Esophagus (tissue), 2 donors: Measurements from ENCODE around the gene MAML2. TPM values are rescaled to one million over a fixed set of nuclear protein-coding genes. Genes with fewer than 3 reads are reported as not detected.

ENCODE experiments used
- H3K27ac ChIP-seq, 2 donors: one replicate each; pipeline ENCODE4 v1.5.1; 2013; ENCODE audit warnings: low read depth in 2 of 2, mild to moderate bottlenecking in 2 of 2, inconsistent platforms in 1 of 2, low read length in 1 of 2, moderate library complexity in 1 of 2
- H3K27me3 ChIP-seq, 2 donors: one replicate each; pipeline ENCODE4 v1.6.1; 2013; ENCODE audit warnings: low read length in 2 of 2, control low read depth in 1 of 2, mild to moderate bottlenecking in 1 of 2; ENCODE audit not compliant: insufficient read depth in 2 of 2, control insufficient read depth in 1 of 2
- H3K36me3 ChIP-seq, 2 donors: one replicate each; pipeline ENCODE4 v1.6.1; 2013; ENCODE audit warnings: low read length in 1 of 2; ENCODE audit not compliant: control insufficient read depth in 2 of 2, insufficient read depth in 2 of 2
- H3K4me1 ChIP-seq, 2 donors: one replicate each; pipeline ENCODE4 v1.6.1; 2013; ENCODE audit warnings: low read length in 1 of 2; ENCODE audit not compliant: control insufficient read depth in 2 of 2, insufficient read depth in 2 of 2
- H3K4me3 ChIP-seq, 2 donors: one replicate each; pipeline ENCODE4 v1.5.1; 2013; ENCODE audit warnings: low read length in 2 of 2, mild to moderate bottlenecking in 2 of 2, low read depth in 1 of 2, moderate library complexity in 1 of 2
- H3K9me3 ChIP-seq, 2 donors: one replicate each; pipeline ENCODE4 v1.6.1; 2013; ENCODE audit warnings: mild to moderate bottlenecking in 2 of 2, low read depth in 1 of 2, low read length in 1 of 2, moderate library complexity in 1 of 2; ENCODE audit not compliant: control insufficient read depth in 2 of 2, insufficient read depth in 1 of 2
- WGBS, 2 donors: extraction: QIAGEN DNeasy Blood & Tissue Kit; methylation state at CpG; one replicate each; pipeline ENCODE4 v1.1.7; 2013; 5-methylcytosine and 5-hydroxymethylcytosine counted together
- polyA plus RNA-seq, 2 donors: library from polyadenylated mRNA; stranded (reverse); fragments of 200-250 nt; gene quantifications; one replicate each; pipeline ENCODE4 v1.2.3, GENCODE V29; 2013
- donor health status: healthy with polysubstance abuse.
- donor health status: Bipolar disorder and iron deficiency.

Gene MAML2
- polyA plus RNA-seq, 2 donors = 1.9 to 2.0 TPM

DNA sequence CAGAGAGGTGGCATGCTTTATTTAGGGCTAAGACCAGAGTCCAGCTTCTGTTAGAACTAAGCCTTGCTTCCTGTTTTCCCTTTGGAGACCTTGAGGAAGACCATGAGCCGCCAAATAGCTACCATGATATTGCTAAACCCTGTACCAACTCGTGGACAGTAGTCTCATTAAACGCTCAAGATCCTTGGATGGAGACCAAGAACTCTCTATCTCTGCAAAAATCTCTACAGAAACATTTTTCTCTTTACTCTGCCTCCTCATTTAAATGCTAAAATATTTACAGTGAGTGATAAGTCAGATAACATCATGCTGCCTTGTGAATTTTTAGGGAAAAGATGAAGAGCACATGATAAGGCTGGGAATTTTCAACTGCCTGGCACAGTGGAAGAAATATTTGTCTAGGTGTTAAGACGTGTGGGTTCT, 197.8 kb downstream of the MAML2 start:
- peaks cover 0 to under 1% of the 10 kb centered on the region in 2 donors for H3K4me1 ChIP-seq
- H3K9me3 ChIP-seq = no peaks in the 10 kb centered on the region
- 58 to 62% methylated on average over 4 of the region's 4 CpGs for WGBS, 2 donors
- H3K36me3 ChIP-seq = no peaks in the 10 kb centered on the region
- H3K4me3 ChIP-seq = no peak overlapping the region
- no peaks in the 10 kb centered on the region for H3K27me3 ChIP-seq
- H3K27ac ChIP-seq = no peak overlapping the region

DNA sequence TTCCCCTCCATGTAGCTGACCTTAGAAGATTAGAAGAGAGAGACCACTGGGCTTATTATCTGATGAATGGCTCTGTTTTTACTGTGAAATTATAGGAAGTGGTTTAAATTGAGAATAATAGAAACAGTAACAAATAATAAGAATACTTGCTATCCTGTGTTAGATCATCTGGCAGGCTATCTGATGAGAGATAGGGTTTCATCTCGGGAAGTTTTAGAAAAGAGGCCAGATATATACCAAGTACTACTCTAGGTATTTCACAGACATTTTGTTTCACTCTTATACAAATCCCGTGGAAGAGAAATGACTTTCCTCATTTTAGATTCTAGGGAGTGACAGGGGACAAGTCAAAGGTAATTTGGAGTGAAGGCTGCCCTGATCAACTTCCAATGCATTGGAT, 198.4 kb downstream of the MAML2 start:
- Histone ChIP-seq H3K36me3 (no peaks in the 10 kb centered on the region), H3K9me3 (no peaks in the 10 kb centered on the region), H3K4me3 (no peak overlapping the region), H3K4me1 (no peaks in the 10 kb centered on the region), H3K27ac (no peak overlapping the region), H3K27me3 (no peaks in the 10 kb centered on the region)
- WGBS, 2 donors = 79 to 89% methylated on average over 2 of the region's 2 CpGs

DNA sequence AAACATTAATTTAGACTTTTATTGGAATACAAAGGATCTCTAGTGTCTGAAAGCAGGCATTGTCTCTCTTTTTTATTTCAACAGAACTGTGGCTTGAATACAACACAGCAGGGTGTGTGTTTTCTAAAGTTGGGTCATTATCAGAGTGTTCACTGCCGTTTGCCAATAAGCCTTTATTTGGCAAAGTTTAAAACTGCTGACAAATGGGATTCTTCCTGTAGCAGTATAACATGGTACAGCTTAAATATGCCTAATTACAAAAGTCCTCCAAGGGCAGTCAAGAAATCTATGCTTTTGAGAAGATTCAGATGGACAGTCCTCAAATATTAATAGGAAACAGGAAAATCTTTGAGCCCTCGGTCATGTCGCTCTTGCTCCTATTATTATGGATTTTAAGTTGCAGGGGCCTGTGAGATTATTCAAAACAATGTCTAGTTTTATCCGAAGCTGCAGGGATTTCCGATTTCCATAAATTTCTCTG, 199.9 kb downstream of the MAML2 start:
- Histone ChIP-seq H3K27ac (no peak overlapping the region), H3K9me3 (no peaks in the 10 kb centered on the region), H3K27me3 (no peaks in the 10 kb centered on the region), H3K4me1 (no peaks in the 10 kb centered on the region), H3K4me3 (no peak overlapping the region), H3K36me3 (no peaks in the 10 kb centered on the region)
- 55 to 66% methylated on average over 5 of the region's 5 CpGs for WGBS, 2 donors

DNA sequence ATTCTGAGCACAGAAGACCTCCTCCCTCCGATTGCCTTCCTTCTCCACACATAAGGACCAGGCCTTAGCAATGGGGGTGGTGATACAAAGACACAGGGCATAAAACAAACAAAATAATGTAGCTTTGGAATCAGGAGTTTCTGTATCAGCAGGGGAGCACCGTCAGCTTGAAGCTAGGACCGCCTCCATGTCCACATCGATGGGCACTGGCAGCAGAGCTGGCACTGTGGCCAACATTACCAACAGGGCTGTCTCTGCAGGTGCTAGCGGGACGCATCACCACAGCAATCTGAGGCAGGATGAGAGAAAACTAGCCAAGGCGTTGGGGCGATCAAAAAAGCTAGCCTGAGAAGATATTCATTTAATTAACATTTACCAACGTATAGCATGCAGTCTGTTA, 201.4 kb downstream of the MAML2 start:
- Histone ChIP-seq H3K4me3 (no peak overlapping the region), H3K27me3 (no peaks in the 10 kb centered on the region), H3K27ac (no peak overlapping the region), H3K4me1 (no peaks in the 10 kb centered on the region), H3K36me3 (no peaks in the 10 kb centered on the region), H3K9me3 (no peaks in the 10 kb centered on the region)
- WGBS, 2 donors = 97% methylated on average over 9 of the region's 9 CpGs

DNA sequence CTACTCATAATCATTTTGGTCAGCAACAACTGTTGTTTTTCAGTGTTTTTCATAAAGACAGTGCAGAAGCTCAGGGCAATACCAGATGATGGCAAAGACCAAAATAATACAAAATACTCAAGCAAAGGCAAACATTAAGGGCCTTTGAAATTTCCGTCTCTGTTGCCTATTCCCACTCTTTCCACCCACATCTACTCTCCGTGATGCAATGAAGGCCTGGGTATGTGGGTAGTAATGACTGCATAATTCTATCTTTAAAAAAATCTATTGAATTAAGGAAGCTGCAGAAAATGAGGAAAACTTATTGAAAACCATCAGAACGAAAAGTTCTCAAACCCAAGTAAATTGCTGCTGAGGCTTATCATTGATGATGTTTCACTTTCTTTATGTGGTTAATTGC, 203.3 kb downstream of the MAML2 start:
- H3K27ac ChIP-seq = no peak overlapping the region
- no peak overlapping the region for H3K4me3 ChIP-seq
- H3K9me3 ChIP-seq = no peaks in the 10 kb centered on the region
- no peaks in the 10 kb centered on the region for H3K4me1 ChIP-seq
- WGBS, 2 donors = 81 to 92% methylated on average over 3 of the region's 3 CpGs
- no peaks in the 10 kb centered on the region for H3K36me3 ChIP-seq
- no peaks in the 10 kb centered on the region for H3K27me3 ChIP-seq

DNA sequence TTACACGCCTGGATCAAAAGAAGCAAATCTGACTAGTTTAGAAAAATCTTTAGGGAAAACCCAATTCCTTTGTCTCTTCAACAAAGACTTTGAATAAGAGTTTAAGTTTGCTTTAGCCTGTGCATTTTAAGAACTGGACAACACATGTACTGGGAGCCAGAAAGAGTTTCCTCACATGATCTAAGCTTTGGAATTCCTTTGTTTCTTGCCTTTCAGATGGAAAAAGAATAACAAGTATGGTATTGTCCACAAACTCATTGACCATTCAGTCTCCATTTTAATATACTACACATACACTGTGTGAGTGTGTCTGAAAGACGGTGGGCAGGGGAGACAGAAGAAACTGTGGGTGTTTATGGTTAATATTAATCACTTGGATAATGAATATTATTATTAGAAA, 205.6 kb downstream of the MAML2 start:
- Histone ChIP-seq H3K27ac (no peak overlapping the region), H3K36me3 (no peaks in the 10 kb centered on the region), H3K4me1 (no peaks in the 10 kb centered on the region), H3K27me3 (no peaks in the 10 kb centered on the region), H3K4me3 (no peak overlapping the region), H3K9me3 (no peaks in the 10 kb centered on the region)
- WGBS, 2 donors = 71% methylated on average over 2 of the region's 2 CpGs

DNA sequence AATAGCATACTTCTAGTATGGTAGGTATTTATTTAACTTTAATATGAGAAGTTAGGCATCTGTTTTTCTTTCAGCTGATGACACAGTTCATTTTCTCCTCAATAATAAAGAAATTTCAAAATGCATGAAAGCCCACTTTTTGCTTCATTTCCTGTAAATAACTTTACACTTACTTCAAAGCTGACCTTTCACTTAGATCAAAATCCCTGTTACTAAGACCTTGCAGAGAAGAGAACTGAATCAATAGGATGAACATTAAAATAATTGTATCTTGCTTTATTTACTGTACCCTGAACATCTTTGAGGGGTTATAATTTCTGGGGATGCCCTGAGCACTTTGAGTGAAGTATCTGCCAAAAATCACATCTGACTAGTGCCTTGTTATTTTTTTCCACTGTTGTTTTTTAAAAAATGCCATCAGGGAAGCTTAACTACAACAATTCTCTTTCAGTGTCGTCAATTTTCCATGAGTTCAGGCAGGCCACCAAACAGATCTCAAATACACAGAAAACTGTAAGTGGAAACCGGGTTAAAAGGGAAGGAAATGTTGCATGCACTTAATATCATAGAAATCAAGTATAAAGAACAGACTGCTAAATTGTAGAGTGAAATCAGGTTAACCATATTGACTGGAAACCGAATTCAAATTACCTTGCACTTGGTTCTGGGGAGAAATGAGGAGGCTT, 206.2 kb downstream of the MAML2 start:
- WGBS, 2 donors = 47 to 48% methylated on average over 3 of the region's 3 CpGs
- Histone ChIP-seq H3K36me3 (no peaks in the 10 kb centered on the region), H3K4me1 (no peaks in the 10 kb centered on the region), H3K27me3 (no peaks in the 10 kb centered on the region), H3K4me3 (no peak overlapping the region), H3K27ac (no peak overlapping the region), H3K9me3 (no peaks in the 10 kb centered on the region)

DNA sequence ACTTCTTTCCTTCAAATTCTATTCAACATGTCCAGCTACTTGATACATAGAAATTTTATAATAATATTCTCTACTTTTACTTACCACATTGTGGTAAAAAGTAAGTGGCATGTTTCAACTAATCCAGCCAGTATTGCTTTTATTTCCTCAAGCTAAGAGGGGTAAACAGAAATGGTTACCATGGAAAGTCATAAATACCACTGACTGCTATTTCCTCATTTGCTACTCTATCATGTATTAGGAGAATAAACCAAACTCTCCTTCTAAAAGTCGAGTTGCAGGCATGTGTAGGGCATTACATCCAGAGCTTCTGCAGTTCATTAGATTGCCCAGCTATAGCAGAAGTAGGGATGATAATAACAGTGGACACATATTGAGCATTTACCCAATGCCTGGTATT, 208.4 kb downstream of the MAML2 start:
- Histone ChIP-seq H3K4me3 (no peak overlapping the region), H3K4me1 (no peaks in the 10 kb centered on the region), H3K9me3 (no peaks in the 10 kb centered on the region), H3K27ac (no peak overlapping the region), H3K27me3 (no peaks in the 10 kb centered on the region), H3K36me3 (no peaks in the 10 kb centered on the region)
- 0 to 1% methylated on average over 1 of the region's 1 CpG for WGBS, 2 donors

DNA sequence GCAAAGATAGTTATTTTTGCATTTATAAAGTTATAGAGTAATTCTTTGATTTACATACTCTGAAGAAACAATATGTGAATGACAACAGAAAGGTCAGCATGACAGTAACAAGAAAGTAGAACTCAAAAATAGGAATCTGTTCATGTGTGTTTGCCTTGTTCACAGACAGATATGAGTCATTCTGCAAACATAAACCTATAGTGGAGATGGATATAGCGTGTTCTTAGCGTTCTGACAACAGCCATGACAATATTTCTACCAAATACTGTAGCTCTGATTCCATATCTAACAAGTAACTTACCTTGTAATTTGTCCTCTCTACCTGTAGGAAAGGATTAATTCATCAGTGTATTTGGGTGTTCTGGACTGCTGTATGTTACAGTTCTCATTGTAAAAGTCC, 210.6 kb downstream of the MAML2 start:
- H3K4me3 ChIP-seq = no peak overlapping the region
- 61 to 80% methylated on average over 2 of the region's 2 CpGs for WGBS, 2 donors

DNA sequence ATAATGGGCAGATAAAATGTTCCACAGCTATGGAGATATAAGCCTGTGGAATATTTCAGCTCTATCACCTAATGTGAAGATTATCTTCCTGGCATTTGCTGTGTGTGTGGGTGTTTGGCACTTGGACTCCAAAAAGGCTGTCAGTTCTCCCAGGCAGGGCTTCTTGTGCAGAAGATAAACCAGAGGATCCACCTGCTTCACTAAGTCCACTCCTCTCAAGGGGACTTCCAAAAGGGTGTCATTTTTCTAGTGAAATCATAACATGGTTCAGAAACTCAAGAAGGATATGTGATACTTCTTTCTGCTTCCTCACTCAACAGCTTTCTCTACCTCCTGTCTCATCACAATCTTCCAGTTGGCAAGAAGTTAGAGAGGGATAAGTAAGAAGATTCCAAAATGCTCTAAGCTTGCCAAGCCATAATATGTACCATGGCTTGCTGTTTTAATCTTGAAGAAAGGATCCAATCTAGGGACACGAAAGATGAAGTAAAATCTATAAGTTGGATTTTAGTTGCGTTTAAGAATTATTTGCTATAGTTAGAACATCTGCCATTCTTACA, 212.9 kb downstream of the MAML2 start:
- no peaks in the 10 kb centered on the region for H3K27me3 ChIP-seq
- no peak overlapping the region for H3K4me3 ChIP-seq
- no peak overlapping the region for H3K27ac ChIP-seq
- no peaks in the 10 kb centered on the region for H3K36me3 ChIP-seq
- 86 to 91% methylated on average over 2 of the region's 2 CpGs for WGBS, 2 donors
- H3K9me3 ChIP-seq = no peaks in the 10 kb centered on the region
- H3K4me1 ChIP-seq = no peaks in the 10 kb centered on the region

More for the DNA sequence above, 210.6 kb downstream of the MAML2 start:
- H3K36me3 ChIP-seq = no peaks in the 10 kb centered on the region
- no peaks in the 10 kb centered on the region for H3K4me1 ChIP-seq
- H3K27me3 ChIP-seq = no peaks in the 10 kb centered on the region
- no peak overlapping the region for H3K27ac ChIP-seq
- H3K9me3 ChIP-seq = no peaks in the 10 kb centered on the region
